HG03354 (cell line): ENCODE measurements around the gene TENM4.
"Not testable (repeated sequence)": the region's sequence is repeated elsewhere in the genome, so short reads cannot be mapped to it uniquely, and the experiment has no call there.

ENCODE experiments used
- ATAC-seq: cut with Tn5 transposase; IDR thresholded peaks from one replicate; pipeline ENCODE4 v1.9.1; 2021; ENCODE audit warnings: mild to moderate bottlenecking; ENCODE audit not compliant: unreplicated experiment, poor library complexity, severe bottlenecking

The TENM4 gene

DNA sequence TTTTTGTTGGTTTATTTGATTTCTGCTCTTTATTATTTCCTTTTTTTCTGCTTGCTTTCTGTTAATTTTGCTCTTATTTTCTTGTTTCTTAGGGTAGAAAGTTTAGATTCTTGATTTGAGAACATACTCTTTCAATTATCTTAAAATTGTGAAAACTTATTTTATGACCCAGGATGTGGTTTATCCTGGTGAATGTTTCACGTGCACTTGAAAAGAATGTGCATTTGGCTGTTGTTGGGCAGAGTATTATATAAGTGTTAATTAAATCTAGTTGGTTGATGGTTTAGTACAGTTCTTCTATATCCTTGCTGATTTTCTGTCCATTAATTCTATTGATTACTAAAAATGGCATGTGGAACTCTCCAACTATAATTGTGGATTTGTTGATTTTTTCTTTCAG lies 799.3 kb downstream of the TENM4 start:
- ATAC-seq: no peak

DNA sequence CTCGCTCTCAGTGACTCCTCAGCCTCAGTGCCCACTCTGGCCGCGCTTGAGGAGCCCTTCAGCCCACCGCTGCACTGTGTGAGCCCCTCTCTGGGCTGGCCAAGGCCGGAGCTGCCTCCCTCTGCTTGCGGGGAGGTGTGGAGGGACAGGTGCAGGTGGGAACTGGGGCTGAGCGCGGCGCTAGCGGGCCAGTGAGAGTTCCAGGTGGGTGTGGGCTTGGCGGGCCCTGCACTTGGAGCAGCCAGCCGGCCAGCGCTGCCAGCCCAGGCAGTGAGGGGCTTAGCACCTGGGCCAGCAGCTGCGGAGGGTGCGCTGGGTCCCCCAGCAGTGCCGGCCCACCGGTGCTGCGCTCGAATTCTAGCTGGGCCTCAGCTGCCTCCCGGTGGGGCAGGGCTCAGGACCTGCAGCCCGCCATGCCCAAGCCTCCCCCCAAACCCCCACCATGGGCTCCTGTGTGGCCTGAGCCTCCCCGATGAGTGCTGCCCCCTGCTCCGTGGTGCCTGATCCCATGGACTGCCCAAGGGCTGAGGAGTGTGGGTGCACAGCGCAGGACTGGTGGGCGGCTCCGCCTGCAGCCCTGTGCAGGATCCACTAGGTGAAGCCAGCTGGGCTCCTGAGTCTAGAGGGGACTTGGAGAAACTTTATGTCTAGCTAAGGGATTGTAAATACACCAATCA lies 802.0 kb downstream of the TENM4 start:
- no peak for ATAC-seq

DNA sequence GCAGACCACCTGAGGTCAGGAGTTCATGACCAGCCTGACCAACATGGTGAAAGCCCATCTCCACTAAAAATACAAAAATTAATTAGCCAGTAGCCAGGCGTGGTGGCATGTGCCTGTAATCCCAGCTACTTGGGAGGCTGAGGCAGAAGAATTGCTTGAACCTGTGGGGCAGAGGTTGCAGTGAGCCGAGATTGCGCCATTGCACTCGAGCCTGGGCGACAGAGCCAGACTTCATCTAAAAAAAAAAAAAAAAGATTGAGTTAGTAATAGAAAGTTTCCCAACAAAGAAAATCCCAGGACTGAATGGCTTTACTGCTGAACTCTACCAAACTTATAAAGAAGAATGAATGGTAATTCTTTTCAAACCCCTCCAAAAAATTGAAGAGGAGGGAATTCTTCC lies 803.3 kb downstream of the TENM4 start:
- not testable (repeated sequence) for ATAC-seq

DNA sequence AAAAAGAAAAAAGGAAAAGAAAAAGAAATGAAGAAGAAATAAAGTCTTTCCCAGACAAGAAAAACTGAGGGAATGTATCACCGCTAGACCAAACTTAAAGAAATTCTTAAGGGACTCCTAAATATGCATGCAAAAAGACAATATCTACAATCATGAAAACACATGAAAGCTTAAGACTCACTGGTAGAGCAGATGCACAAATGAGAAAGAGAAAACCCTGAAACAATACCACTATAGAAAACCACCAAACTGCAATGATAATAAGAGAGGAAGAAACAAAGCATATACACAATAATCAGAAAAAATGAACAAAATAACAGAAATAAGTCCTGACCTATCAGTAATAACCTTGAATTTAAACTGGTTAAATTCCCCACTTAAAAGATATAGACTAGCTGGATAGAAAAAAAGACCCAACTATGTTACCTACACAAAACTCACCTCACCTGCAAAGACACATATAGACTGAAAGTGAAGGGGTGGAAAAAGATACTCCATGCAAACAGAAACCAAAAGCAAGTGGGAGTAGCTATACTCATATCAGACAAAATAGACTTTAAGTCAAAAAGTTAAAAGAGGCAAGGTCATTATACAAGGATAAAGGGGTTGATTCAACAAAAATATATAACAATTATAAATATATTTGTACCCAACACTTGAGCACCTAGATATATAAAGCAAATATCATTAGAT lies 804.9 kb downstream of the TENM4 start:
- ATAC-seq: peak; percentile 66

DNA sequence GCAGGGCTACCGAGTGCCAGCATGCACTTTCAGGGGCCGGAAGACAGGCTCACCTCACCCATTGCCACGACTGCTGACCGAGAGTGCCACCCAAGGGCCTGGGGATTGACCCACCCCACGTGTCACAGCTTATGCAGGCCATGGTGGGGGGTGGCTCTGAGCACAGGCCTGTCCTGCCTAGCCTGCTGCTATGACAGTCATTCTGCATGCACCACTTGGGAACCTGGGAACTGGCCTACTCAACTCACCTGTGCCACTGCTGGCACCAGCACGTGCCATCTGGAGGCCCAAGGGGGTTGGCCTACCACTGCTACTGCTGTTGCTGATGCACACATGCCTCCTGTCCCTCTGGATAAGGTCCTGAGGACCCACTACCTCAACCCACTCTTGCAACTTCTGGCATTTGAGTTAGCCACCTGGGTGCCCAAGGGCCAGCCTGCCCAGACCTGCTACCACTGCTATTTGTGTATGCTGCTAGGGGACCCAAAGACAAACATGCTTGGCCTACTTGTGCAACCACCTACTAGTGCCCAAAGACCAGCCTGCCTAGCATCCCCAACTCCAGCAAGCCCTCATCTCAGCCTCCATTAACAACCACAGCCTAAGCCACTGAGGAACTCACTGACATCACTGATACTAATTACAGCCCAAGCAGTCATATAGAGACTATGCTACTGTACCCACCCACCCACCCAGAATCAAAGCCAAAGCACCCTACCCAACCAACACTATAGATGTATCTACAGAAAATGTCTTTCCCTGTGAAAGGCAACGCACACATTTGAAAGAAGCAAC lies 807.1 kb downstream of the TENM4 start:
- no peak for ATAC-seq

DNA sequence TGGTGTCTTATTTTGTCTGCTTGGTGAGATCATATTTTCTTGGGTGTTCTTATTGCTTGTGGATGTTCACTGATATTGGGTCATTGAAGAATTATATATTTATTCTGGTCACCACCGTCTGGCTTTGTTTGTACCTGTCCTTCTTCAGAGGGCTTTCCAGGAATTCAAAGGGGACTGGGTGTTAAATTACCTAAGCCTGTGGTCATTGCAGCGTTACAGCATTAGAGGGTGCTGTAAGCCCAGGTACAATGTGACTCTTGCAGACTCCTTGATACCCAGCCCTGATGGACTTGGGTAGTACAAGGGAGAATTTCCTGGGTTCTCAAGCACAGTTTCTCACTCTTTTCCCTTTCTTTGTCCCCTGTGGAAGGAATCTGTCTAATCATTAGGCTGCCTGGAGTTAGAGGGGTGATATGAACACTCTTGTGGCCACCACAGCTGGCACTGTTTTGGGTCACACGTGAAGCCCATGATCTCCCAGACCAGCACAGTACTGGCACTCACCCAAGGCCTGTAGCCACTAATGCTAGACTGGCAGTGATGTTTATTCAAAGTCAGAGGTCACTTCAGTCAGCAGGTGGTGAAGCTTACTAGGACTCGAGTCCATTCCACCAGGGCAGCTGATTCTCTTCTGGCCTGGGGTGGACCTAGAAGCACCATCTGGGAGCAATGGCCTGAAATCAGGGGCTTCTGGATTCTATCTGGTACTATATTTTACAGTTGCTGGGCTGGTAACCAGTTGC lies 810.1 kb downstream of the TENM4 start:
- no peak for ATAC-seq

DNA sequence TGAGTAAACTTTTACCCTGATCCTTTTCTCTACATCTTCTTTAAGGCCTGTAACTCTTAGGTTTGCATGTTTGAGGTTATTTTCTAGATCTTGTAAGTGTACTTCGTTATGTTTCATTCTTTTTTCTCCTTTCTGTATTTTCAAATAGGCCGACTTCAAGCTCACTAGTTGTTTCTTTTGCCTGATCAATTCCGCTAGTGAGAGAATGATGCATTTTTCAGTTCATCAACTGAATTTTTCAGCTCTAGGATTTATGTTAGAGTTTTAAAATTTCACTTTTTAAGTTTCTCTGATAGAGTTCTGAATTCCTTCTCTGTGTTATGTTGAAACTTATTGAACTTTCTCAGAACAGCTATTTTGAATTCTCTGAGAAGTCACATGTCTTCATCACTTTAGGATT lies 810.7 kb downstream of the TENM4 start:
- no peak for ATAC-seq

DNA sequence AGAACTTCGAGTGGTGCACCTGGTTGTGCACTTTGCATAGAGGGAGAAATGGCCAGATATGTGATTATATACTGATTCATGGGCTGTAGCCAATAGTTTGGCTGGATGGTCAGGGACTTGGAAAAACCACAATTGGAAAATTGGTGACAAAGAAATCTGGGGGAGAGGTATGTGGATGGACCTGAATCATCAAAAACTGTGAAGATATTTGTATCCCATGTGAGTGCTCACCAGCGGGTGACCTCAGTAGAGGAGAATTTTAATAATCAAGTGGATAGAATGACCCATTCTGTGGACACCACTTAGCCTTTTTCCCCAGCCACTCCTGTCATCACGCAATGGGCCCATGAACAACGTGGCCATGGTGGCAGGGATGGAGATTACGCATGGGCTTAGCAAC lies 818.2 kb downstream of the TENM4 start:
- no peak for ATAC-seq

DNA sequence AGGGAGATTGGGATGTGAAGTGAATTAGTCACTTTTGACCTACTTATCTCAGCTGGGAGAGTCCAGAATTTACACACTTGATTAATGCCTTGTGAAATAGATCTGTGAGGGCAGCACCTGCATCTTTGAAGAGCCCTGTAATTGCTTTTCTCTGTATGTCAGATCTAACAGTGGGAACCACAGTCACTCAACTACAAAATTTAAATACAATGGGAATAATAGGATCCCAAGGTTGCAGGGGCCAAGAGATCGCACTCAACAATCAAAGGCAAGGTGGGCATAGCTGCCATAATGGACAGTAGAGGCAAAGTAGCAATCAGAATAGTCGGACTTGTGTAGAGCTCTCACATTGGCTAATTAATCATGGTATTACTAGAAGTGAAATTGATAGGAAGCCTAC lies 820.7 kb downstream of the TENM4 start:
- ATAC-seq: no peak

DNA sequence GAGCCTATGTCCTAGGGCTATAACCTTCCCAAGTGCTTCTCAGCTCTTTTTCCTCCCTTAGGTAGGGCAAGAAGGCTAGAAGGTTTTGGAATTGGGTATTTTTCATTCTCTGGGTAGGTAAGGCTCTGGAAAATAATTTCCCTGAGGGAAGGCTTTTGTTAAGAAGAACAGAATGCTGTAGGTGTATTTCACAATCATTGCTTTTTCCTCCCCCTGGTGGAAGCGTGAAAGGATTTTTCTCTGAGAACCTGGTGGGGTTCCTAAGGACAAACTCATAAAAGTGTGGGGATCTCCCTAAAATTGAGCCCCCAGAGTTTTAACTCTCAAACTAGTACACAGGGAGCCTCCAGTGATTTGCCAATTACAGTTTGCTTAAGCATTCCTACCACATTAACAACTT lies 825.1 kb downstream of the TENM4 start:
- no peak for ATAC-seq

DNA sequence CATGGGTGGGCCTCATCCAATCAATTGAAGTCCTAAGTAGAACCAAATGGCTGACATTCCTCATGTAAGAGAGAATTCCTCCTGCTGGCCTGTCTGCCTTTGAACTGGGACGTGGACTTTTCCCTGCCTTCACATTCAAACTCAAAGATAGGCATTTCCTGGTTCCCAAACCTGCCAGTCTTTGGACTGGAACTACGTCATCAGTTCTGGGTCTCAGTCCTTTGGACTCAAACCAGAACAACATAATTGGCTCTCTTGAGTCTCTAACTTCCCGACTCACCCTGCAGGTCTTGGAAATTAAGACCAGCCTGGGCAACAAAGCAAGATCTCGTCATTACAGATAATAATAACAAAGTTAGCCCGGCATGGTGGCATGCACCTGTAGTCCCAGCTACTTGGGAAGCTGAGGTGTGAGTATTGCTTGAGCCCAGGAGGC lies 827.4 kb downstream of the TENM4 start:
- ATAC-seq: no peak

DNA sequence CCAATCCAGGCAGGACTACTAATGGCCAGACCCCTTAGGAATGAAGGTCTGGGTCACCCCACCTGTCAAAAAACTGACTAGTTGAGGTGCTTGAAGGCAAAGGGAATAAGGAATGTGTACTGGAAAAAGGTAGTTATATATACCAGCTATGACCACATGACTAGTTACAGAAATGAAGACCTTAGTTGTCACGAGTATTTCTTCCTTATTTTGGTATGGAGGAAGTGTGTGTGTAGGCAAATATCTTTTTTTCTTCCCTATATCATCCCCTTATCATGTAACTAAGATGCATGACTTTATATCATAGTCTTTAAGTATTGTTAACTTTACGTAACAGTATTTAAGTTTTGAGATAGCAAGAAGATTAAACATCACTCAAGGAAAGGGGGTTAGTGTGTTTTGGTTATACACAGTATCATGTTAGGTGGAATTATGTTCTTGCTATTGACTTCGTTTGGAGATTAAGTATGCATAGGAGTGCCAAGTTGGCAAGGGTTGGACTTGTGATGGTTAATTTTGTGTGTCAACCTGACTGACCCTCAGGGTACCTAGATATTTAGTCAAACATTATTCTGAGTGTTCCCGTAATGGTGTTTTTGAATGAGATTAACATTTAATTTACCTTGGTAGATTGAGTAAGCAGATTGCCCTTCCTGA lies 828.0 kb downstream of the TENM4 start:
- no peak for ATAC-seq

DNA sequence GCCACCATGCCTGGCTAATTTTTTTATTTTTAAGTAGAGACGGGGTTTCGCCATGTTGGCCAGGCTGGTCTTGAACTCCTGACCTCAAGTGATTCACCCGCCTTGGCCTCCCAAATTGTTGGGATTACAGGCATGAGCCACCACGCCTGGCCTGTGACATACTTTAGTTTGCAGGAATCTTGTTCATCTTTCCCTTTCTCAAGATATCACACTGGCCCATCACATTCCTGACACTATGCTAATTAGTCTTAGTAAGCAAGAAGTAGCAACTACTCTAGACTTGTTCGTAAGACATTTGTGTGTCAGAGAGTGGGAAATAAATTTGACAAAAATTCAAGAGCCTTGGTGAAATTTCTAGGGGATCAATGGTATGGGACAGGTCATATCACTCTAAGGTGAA lies 831.5 kb downstream of the TENM4 start:
- not testable (repeated sequence) for ATAC-seq

DNA sequence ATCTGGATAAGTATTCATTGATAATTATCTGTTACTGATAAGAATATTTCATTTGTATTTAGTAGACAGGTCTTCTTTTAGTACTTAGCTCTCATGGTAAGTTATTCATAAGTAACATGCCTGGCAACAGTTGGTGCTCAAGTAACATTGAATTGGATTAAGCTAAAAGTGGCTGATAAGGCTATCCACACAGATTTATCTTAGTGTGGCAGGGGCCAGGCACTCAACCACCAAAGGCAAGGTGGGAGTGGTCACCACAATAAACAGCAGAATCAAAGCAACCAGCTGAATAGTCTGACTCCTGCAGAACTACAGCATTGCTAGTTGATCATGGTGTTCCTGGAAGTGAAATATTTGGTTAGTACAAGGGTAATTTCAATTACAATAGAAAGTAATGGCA lies 833.1 kb downstream of the TENM4 start:
- ATAC-seq: no peak

DNA sequence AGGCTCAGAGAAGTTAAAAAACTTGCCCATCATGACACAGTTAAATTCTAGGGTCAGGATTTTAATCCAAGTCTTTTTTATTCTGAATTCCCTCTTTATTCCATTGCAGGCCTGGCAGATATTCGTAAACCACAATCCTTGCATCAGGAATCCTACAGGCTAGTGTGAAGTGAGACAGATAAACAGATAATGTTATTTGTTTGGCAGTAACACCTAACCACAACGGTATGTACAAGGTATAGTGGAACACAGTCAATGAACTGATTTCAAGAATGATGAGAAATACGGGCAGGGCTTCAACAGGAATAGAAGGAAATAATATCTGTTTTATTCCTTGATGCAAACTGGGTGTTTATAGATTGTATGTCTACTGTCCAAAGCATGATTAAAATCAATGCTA lies 834.2 kb downstream of the TENM4 start:
- no peak for ATAC-seq

DNA sequence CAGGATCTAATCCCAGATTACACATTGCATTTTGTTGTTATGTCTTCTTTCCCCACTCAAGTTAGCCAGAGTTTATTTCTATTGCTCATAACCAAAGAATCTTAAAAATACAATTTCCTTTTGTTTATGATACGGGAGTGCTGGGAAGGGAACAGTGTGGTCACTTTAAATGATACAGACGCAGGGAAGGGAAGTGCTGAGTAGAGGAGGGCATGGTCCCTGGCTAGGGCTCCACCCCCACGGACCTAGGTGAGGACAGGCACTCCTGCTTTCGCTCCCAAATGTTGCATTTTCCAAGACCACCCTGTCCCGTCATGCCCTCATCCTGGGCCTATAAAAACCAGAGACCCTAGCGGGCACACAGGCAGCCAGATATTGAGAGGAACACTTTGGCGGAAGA lies 835.5 kb downstream of the TENM4 start:
- ATAC-seq: no peak

DNA sequence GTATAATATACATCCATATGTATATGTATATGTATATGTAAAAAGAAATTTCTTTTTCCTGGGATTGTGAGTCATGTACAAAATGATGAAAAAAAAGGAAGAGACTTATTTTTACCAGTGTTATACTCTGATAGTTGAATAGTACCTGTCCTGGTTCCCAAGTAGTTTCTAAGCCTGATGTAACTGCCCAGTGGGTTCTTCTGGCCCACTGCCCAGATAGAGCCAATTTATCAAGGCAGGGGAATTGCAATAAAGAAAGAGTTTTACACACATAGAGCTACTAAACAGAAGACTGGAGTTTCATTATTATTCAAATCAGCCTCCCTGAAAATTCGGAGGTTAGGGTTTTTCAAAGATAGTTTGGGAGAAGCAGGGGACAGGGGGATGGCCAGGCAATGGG lies 837.0 kb downstream of the TENM4 start:
- ATAC-seq: no peak
